HepG2 (cell line): ENCODE measurements around the gene DIS3L2. TPM values are rescaled to one million over a fixed set of nuclear protein-coding genes. Genes with fewer than 3 reads are reported as not detected.

Source experiments
- GABPB1 ChIP-seq: IDR thresholded peaks from 2 replicates; pipeline ENCODE4 v1.6.1; 2016; ENCODE audit warnings: mild to moderate bottlenecking, missing genetic modification reagents, moderate library complexity, missing compliant biosample characterization
- KLF12 ChIP-seq: sonication (generic); formaldehyde crosslinking; IDR thresholded peaks from 2 replicates; pipeline ENCODE4 v1.4.0; 2020; ENCODE audit warnings: missing genetic modification reagents, borderline replicate concordance
- ZFP41 ChIP-seq: sonication (generic); formaldehyde crosslinking; IDR thresholded peaks from 2 replicates; pipeline ENCODE4 v1.4.0; 2020; ENCODE audit warnings: mild to moderate bottlenecking, missing genetic modification reagents, borderline replicate concordance
- polyA plus RNA-seq, 8 experiments: library from polyadenylated mRNA; depleted of rRNA in 3 of 8; stranded (reverse) in 7 of 8; unstranded in 1 of 8; fragments of >200 nt; fragmentation: Illumina TruSeq in 4 of 8; extraction: Trizol in 4 of 8; gene quantifications; 2 replicates each; pipeline versions ENCODE4 v1.2.1 to v1.2.3, GENCODE V29; 2011 to 2016; ENCODE audit warnings: low read depth in 4 of 8, missing spikeins in 1 of 8, mixed read lengths in 1 of 8; ENCODE audit not compliant: insufficient read depth in 1 of 8
- total RNA-seq, 5 experiments: library from RNA; depleted of rRNA; stranded (reverse); fragments of >200 nt; fragmentation: Illumina TruSeq; extraction: Trizol; gene quantifications; 2 replicates each; pipeline ENCODE4 v1.2.3, GENCODE V29; 2016; ENCODE audit warnings: low read depth in 1 of 5
- TF ChIP-seq, protein P1 (sequence below): sonication (generic); formaldehyde crosslinking; IDR thresholded peaks from 2 replicates; pipeline ENCODE4 v1.4.0; 2020; ENCODE audit warnings: mild to moderate bottlenecking, missing genetic modification reagents

The DIS3L2 gene
- total and polyA plus RNA-seq, 2 of the 13 experiments (the other 11 are each of a cell fraction or from before 2014, with no cell fraction given), result 7.0 to 23.9 TPM

DNA sequence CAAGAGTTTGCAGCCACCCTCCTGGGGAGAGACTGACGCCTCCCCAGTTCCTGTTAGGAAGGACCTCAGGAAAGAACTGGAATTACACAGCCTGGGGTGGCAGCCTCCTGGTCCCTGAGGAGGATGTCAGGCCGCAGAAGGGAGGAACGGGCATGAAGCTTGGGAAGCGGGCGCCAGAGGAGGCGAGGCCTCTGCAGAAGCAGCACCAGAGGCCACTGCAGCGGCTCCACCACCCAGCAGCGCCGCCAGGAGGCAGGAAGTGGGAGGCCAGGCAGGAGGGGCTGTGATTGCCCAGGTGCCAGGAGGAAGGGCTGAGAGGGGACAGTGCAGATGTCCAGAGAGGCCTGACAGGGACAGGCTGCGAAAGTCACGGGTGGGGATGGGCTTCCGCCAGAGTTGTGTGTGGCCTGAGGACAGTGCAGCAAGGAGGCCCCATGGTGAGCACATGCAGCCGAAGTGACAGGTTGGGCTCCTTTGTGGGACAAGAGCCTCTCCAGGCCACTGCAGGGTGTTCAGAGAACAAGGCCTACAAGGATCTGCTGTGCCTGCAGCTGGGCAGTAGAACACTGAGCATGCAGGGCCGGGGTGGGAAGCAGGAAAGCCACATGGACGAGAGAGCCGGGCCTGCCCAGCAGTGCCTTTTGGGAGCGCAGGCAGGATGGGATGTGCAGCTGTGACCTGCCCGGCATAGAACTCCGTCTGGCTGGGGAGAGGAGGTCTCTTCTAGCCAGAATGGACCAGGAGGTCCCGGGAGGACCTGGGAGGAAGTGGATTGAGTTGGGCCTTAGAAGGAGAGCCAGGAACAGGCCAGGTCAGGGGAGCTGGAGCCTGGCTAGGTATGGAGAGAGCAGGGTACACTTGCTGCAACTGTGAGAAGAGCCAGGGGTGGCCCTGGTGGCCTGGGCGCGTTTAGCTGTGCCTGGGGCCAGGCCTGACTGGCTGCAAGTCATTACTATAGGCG is 377.9 kb downstream of the DIS3L2 start (continued):
- TF ChIP-seq, protein P1, sequence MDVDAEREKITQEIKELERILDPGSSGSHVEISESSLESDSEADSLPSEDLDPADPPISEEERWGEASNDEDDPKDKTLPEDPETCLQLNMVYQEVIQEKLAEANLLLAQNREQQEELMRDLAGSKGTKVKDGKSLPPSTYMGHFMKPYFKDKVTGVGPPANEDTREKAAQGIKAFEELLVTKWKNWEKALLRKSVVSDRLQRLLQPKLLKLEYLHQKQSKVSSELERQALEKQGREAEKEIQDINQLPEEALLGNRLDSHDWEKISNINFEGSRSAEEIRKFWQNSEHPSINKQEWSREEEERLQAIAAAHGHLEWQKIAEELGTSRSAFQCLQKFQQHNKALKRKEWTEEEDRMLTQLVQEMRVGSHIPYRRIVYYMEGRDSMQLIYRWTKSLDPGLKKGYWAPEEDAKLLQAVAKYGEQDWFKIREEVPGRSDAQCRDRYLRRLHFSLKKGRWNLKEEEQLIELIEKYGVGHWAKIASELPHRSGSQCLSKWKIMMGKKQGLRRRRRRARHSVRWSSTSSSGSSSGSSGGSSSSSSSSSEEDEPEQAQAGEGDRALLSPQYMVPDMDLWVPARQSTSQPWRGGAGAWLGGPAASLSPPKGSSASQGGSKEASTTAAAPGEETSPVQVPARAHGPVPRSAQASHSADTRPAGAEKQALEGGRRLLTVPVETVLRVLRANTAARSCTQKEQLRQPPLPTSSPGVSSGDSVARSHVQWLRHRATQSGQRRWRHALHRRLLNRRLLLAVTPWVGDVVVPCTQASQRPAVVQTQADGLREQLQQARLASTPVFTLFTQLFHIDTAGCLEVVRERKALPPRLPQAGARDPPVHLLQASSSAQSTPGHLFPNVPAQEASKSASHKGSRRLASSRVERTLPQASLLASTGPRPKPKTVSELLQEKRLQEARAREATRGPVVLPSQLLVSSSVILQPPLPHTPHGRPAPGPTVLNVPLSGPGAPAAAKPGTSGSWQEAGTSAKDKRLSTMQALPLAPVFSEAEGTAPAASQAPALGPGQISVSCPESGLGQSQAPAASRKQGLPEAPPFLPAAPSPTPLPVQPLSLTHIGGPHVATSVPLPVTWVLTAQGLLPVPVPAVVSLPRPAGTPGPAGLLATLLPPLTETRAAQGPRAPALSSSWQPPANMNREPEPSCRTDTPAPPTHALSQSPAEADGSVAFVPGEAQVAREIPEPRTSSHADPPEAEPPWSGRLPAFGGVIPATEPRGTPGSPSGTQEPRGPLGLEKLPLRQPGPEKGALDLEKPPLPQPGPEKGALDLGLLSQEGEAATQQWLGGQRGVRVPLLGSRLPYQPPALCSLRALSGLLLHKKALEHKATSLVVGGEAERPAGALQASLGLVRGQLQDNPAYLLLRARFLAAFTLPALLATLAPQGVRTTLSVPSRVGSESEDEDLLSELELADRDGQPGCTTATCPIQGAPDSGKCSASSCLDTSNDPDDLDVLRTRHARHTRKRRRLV (CRISPR knock-in tag), result no peak
- TF ChIP-seq ZFP41 (CRISPR knock-in tag), result no peak
- 0 out of 2 replicates have a peak, but pooled peaks have one; percentile 24 for TF ChIP-seq GABPB1 (CRISPR knock-in tag)
- TF ChIP-seq KLF12, result no peak
